ENCODE data around the gene TEX29.

Gene TEX29

DNA sequence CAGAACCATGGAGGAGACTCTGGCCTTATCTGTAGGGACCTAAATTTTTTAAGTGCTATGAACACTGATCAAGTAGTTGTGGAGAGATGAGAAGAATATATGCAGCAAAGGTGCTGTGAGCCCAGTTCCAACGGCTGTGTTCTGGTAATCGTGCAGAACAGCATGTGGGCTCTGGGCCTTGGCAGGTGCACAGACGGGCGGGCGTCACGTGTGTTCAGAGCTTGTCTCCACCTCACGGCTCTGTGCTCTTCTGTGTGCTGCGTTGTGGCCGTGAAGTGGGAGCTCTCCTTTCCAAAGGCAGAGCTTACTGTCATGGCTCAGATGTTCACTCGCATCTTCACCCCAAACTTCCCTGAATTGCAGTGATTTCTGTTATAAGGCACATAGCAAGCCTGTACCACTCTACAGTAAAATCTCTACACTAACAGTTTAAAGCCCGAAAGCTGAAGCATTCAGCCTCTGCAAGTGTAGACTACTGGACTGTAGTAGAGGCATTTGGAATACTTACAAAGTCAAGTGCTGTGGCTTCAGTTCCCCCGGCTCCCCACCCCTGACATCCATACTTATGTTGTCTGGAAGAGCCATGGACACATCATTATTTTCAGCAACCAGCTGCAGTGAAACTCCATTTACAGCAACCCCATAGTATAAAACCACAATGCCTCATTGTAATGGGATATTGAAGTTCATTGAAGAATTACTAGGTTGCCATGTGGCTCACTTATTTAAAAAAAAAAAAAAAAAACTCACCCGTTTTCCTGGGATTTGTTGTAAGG is 27.5 kb upstream of the TEX29 start:
- no peak for DNase-seq

DNA sequence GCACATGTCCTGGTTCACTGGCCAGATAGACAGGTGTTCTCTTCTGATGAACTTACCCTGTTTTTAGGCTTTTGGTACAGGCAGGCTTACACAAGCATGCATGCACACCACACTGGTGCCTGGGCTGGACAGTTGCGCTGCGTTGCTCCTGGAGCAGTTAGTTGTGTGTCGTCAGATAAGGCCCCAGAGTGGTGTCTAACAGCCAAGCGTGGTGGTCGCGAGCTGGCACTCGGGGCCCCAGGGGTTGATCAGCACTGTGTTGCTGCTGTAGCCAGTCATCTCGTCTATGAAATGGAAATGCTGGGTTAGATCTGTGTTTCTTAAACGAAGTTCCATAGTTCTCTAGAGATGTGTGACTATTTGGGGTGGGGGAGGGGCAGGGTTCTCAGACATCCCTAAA is 24.6 kb upstream of the TEX29 start:
- no peak for DNase-seq

- no peak for DNase-seq
Measured at GRCh38 chr13:111296417-111296816, 24.0 kb upstream of the TEX29 start.

DNA sequence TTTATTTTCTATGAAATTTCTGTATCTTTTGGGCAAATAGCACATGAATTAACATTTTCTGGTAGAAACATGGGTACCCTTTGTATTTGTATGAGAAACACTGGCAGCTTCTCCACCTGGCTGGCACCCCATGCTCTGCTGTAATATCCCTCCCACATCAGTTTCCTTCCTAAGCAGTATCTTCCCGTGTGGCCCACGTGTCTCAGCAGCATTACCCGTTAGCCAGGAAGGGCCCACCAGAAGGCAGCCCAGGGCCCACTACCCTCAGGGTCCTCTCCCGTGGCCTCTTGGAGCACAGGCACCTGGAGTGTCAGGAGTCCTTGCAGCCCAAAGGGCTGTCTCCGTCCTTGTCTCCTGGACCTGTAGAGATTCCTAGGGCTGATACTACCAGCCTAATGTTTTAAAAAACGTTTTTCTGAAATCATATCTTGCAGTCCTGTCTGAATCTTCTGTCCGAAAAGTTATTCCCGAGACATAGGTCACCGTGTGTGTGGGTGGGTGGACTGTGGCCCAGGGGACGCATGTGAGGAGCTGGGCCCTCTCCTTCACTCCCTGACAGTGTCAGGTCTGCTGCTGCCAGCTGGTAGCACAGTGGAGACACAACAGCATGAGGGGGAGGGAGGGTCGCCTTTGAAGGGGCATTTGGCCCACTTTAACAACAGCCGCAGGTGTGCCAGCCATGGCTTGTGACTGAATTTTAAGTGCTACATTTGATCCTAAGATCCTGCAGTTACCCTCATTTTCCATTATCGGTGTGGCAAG is 22.0 kb upstream of the TEX29 start:
- no peak for DNase-seq

DNA sequence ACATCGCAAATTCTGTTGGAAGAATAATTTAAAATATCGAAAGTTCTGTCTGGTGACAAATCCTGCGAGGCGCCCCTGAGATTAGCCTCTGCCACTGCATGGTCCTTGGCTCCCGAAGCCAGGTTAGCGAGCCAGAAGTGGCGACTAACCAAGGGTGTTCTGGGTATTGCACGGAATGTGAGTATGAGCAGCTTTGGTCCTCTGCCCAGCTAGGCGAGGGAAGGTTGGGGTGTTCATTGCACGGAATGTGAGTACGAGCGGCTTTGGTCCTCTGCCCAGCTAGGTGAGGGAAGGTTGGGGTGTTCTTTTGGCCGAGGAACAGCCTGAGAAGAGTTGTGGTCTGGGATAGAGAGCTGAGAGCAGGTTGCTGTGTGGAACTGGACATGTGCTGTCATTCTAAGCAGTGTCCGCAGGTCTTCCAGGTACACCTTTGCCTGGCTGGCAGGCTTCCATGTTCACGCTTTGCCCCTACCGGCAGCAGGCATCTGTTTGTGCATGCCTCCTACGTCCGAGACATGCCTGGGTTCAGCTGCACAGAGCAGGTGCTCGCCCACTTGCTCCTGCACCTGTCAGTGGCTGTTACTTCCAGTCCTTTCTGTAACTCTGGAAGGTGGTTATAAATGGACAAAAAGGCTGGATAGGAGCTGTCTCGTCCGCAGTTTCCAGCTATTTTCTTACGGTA is 18.3 kb upstream of the TEX29 start:
- no peak for DNase-seq

- DNase-seq = no peak
Measured at GRCh38 chr13:111303559-111303958, 16.9 kb upstream of the TEX29 start.

DNA sequence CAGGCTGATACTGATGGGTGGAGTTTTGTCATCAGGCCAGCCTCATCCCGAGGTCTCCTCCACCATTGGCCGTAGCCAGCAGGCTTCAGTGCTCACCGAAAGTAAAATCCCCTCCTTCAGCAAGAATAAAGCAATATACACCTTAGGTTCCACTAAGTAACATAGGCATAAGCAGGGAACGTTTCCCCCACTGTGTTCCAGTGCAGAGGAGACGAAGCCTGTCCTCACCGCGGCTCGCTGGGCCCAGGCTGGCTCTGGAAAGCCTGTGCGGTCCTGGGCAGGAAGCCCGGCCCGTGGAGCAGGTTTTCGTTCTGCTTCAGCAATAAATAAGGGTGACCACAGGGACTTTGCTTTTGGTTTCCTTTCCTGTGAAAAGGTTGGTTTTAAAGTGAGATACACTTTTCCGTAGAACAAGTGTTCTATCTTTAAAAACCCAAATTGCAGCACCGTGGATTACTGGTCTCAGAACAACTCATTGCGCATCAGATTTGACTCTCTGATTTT is 16.3 kb upstream of the TEX29 start:
- DNase-seq = no peak

DNA sequence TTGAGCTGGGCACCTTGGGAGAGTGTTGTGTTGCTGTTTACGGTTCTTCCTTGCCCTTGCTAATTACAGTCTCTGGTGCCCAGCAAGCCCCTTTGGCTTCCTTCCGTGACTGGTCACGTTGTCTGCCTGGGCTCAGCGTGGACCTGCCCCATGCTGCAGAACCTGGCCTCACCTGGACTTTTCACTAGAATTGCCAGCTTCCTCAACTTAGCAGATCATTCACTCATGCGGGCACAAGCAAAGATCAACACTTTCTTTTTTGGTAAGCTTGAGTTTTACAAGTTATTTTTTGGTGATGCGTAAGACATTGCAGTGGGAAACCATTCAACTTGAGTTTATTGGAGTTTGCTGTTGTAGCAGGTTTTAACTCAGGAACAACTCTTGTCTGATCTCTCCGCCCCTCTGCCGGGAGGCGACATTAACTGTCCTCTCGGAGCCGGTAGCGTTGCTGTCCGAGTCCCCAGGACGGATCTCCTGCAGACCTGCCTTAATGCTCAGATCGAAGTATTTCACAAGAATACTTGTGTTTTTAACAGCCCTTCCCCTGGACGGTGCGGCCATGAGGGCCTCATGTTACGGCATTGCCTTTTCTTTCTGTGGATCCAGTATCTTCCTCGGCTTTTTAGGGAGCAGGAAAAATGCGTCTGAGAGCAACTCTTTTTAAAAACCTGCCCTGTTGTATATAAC is 15.7 kb upstream of the TEX29 start:
- no peak for DNase-seq

GRCh38 chr13:111312944-111313590 is 7.4 kb upstream of the TEX29 start:
- DNase-seq = no peak

DNA sequence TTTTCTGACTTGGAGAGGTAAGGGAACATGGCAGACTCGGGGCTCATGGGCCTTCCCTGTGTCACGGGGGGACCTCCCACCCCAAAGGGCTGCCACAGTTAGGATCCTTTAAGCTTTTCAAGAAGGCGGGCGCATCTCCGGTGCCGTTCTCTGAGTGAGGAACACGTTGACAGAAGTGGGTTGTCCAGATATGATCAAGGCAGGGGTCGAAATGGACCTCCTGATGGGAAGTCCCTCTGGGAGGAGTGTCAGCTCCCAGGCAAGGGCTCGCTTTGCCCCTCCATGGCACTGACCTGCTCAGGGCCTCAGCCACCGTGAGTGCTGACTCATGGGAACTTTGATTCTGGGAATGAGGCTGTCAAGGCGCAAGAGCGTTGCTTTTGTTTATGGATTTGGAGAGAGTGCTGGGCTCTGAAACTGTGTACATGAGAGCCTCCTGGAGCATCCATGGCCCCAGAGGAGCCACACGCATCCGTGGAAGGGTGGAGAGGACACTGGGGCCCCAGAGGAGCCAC is 6.5 kb upstream of the TEX29 start:
- DNase-seq = no peak

GRCh38 chr13:111314852-111315251 is 5.6 kb upstream of the TEX29 start:
- DNase-seq = no peak

- DNase-seq = peak; percentile 92
Measured at GRCh38 chr13:111315347-111315995, 5.0 kb upstream of the TEX29 start.

DNA sequence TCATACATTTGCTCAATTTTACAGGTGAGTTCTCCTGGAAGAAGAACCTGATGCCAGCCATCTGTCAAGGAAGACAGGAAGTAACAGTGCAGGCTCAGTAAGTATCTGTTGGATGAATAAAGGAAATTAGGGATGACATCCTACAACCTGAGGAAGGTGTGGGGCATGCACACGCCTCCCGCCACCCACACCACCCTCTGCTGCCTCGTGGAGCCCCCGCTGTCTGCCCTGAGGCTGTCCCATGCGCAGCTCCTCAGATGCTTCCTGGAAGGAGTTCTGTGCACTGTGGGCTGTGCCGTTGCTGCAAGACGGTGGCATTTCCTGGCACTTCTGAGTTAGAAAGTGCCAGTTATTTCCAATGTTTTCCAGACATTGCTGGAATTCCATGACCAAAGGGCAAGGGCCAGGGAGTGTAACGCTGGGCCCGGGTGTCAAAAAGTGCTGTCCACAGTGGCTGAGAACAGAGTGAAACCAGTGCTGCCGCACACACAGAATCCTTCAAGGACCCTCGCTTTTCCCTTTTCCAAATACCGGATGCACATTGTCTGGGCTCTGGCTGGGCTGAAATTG is 4.2 kb upstream of the TEX29 start:
- DNase-seq = peak; percentile 80

DNA sequence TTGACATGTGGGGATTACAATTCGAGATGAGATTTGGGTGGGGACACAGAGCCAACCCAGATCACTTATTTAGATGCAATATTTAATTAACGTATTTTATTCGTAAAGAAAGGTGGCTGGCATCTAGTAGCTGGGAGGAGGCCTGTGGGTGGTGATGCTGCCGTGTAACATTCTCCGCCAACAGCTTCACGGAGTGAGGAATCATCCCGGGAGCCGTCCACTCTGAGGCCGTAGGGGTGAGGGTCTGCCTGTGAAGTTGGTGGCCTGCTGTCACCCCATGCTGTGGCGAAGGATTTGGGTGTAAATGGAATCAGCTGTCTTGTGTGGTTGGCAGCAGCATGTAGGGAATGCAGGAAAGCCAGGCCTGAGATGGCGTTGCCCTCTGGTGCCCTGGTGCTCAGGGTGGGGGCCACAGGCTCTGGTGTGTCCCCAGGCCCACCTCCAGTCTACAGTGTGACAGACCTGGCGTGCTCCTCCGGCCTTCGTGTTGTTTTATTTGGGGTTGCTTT is 3.3 kb upstream of the TEX29 start:
- no peak for DNase-seq

- no peak for DNase-seq
Measured at GRCh38 chr13:111317571-111318345, 2.7 kb upstream of the TEX29 start.

GRCh38 chr13:111318386-111318785 is 2.1 kb upstream of the TEX29 start:
- no peak for DNase-seq

DNA sequence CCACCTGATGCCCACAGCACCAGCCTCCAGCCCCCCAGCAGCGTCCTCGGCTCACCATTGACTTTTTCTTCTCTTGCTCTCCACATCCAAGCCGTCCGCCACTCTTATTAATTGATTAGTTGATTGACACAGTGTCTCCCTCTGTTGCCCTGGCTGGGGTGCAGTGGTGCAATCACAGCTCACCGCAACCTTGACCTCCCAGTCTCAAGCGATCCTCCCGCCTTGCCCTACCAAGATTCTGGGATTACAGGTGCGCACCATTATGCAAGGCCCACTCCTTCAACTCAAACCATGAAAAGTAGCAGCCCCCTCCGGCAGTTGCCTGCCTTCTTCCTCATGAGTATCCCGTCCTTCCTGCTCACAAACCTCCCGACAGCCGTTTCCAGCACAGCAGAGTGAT is 921 bp upstream of the TEX29 start:
- no peak for DNase-seq

GRCh38 chr13:111322001-111322915 is 1.8 kb downstream of the TEX29 start:
- no peak for DNase-seq

DNA sequence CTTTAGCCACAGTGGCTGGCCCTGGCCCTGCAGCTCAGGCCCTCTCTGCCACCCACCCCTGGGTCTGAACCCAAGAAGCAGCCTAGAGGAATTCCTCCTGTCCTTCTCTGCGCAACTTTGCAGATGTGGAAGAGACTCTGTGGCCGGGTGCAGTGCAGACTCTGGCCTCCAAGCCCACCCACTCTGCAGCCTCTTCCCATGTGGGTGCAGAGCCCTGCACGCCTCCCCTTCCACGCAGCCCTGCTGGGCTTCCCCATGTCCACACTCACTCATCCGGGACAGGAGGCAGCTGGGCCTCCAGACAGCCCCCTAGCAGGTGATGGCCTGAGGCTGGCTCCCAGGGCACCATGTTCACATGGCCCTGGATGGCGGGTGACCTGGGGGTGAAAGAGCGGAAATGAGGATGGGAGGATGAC is 2.5 kb downstream of the TEX29 start:
- DNase-seq = no peak
